Epithelial cell of prostate (primary cell): ENCODE data around the gene ERP27.

ENCODE experiments used
- DNase-seq: peaks from one replicate; pipeline ENCODE4 v3.0.0-alpha.2; 2011; ENCODE audit warnings: low read depth, low spot score
- H3K27ac ChIP-seq: fragments of 450-650 bp; 2 replicates; pipeline ENCODE4 v1.5.1; 2017; ENCODE audit warnings: mild to moderate bottlenecking

Gene ERP27

DNA sequence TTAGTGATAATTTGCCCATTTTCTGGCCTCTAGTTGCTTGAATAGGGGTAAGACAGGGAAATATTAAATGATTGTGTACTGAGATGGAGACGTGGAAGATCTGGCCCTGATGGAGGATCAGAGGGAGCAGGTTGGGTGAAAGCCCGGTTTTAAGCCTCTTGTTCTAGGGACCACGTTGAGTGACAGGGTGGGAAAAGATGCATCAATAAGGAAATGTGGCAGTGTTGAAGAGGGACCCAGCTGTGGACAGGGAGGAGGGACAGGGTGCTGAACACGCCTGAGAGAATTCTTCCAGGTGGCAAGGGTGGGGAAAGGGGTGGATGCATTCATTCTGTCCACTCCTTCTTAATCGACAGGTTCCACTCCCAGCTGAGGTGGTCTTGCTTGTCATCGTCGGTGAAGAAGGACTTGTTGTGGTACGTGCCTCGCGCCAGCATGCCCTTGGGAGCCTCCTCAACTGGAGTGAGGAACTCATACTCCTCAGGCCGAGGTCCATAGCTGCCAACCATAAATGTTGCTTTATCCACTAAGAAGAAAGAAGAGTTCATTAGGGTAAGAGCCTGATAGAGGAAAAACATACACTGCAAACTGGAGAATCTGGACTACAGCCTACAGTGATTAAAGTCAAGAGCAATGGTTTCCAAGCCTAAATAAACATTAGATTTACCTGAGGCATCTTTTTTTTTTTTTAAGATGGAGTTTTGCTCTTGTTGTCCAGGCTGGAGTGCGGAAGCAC, 4.0 kb upstream of the ERP27 start:
- no peak for DNase-seq
- no peak overlapping the region for H3K27ac ChIP-seq

DNA sequence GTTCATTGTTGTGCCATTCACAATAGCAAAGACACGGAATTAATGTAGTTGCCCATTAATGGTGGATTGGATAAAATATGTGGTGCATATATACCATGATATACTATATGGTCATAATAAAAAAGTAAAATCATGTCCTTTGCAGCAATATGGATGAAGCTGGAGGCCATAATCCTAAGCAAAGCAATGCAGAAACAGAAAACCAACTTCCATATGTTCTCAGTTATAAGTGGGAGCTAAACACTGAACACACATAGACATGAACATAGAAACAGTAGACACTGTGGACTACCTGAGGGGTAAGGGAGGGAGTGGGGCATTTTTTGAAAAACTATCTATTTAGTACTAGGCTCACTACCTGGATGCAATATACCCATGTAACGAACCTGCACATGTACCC, 3.0 kb upstream of the ERP27 start:
- DNase-seq, result no peak
- H3K27ac ChIP-seq, result no peak overlapping the region

DNA sequence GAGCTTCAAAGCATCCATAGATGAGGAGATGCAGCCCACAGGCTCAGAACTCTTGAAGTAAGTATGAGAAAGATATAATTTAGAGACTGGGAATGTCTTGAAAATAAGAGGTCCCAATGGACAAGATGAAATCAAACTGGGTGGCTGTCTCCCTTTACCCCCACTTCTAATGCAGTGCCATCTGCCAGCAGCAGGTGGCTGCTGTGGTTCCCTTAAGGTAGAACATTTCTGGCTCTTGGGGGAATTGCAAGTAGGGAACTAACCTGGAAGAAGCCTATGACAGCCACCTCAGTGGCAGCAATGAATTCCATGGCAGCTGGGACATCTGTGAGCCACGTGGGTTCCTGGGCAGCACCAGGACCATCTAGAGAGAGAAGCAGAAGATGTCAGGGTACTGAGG, 648 bp downstream of the ERP27 start:
- DNase-seq, result no peak
- no peak overlapping the region for H3K27ac ChIP-seq

DNA sequence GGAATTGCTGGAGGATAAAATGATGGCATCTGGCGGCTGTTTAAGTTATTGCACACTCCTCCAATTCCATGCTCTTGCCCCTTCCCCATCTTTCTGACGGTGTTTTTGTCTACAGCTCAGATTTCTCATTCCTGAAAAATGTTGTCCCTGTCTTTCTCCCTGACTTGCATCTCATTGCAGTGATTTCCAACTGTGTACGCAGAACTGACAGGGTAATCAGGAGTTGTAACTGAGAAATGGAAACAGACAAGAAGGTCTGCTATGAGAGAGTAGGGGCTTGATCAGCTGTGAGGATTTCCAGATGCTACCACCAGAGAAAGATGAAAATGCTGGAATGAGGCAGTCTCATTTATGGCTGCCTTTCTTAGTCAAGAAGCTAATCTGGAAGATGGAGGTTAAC, 1.3 kb downstream of the ERP27 start:
- no peak for DNase-seq
- H3K27ac ChIP-seq, result no peak overlapping the region

DNA sequence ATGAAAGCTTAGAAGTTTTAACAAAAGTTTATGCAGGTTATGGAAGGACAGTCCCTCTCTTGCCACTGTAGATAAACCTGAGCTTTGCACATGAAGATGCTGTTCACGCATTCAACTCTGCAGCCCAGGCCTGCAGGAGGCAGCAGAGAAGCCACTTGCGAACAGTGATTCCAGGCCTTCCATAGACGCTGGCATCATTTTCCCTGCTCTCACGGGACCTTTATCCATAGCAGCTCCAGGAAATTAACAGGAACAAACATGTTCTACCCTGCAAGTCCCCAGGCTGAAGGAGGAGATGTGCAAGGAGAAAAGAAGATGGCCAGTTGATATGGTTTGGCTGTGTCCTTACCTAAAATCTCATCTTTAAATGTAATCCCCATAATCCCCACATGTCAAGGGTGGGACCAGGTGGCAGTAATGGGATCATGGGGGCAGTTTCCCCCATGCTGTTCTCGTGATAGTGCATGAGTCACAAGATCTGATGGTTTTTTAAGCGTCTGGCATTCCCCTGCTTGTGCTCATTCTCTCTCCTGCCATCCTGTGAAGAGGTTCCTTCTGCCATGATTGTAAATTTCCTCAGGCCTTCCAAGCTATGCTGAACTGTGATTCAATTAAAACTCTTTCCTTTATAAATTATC, 2.0 kb downstream of the ERP27 start:
- no peak for DNase-seq
- no peak overlapping the region for H3K27ac ChIP-seq

DNA sequence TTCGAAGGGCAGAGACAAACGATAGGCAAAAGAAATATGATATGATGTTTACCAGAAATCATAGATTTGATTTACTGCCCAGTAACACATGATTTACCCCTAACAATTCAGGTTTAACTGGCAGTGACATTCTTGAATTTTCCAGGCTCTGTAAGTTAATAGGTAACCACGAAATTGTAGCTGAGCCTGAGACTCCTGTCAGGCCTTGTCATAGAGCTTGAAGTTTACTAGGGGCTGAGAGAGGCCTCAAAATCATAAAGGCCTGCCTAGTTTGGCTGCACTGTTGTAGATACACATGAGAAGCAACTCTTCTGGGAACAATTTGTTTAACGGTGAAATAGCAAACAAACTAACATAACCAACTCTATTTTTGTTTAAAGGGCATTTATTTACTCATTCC, 3.3 kb downstream of the ERP27 start:
- DNase-seq, result no peak
- H3K27ac ChIP-seq, result no peak overlapping the region

DNA sequence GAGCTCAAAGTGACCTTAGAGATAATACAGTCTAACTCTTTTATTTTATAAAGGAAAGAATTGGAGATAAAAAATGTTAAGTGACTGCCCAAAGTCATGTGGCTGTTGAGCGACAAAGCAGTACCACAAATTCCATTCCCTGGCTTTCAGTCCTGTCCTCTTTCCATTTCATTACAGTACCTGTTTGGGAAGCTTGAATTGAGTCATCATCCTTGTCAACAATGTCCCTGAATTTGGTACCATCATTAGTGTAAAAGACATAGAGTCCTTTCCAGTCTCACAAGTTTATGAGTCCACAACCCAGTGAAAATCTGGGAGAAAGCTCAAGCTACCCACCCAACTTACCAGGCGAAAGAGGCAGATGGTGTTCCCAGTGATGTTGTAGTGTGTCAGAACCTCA, 3.8 kb downstream of the ERP27 start:
- H3K27ac ChIP-seq, result no peak overlapping the region
- DNase-seq, result no peak

DNA sequence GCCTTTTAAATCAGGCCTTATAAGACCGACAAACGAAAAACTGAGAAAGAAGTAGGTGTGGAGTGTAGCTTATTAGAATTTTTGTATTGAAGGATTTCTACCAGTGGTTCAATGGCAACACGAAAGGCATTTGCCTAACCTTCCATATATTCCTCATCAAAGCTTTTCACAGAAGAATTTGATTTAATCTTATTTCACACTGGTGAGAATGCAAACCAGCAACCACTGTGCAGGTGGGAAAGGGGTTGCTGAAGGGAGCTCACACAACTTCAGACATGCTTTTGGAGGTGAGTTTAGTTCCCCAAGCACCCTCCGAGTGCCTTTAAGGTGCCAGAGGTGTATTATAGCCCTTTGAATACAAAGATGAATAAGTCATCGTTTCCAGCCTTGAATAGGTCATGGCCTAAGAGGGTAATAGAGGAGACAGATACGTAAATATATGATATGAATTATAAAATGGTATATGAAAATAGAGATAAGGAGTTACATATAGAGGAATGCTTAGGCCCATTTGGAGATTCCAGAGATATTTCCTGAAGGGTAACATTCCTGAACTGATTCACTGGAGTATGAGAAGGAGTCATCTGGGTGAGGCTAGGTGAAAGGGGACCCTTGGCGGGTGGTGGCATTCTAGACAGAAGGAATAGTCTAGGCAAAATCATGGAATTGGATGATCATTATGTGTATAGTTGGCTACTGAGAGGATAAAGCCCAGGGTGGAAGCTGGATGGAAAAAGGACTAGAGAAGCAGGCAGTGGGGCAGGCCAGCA, 6.4 kb downstream of the ERP27 start:
- no peak for DNase-seq
- no peak overlapping the region for H3K27ac ChIP-seq

DNA sequence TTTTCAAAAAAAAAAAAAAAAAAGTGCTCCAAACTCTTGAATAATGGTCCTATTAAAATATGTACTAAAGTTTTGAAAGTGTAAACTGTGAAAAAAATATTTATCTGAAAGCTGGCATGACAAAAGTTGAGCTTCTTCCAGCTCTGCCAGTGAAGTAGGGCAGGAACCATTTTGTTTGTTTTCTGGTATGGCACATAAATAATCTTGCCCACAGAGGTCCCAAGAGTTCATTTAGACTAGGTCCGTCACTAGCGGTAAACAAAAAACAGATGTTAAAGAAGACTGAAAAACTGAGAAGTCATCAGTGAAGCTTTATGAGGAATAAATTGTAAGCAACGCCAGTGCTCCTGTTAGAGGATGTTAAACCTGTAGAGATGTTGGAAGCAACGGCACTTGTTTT, 7.0 kb downstream of the ERP27 start:
- no peak for DNase-seq
- no peak overlapping the region for H3K27ac ChIP-seq

DNA sequence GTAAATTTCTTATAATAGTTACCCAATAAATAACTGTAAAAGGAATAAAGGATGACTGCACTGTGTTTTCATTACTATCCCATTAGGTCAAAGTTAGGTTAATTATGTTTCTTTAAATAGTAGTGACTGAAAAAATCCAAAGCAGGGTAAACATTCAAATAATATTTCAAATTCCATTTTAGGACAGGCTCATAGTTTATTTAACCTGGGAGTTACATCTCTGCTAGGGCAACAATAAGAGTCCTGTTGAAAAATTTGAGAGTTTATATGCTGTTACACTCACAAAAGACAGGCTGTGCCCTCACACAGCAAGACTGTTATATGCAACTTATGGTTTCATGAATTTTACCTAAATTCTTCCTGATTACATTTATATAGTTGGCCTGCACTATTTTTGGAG, 8.0 kb downstream of the ERP27 start:
- no peak for DNase-seq
- H3K27ac ChIP-seq, result no peak overlapping the region

DNA sequence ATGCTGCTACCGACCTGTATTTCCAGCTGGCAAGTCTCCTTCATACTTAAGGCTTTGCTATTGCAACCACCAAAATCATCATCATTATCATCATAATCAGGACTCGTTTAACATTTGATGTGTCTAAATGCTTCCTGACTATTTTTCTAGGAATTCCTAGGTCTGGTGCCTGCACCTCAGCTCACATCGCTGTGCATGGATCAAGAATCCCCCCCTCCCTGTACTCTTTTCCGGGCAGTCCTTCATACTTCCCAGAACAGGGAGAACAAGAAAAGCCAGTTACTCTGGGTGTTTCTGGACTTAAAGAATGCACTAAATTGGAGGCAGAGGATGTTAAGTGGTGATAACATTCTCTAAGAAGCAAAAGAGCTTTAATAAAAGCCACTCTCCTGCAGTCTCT, 9.4 kb downstream of the ERP27 start:
- peak overlapping the region; percentile 29 for H3K27ac ChIP-seq
- peak; percentile 26 for DNase-seq

DNA sequence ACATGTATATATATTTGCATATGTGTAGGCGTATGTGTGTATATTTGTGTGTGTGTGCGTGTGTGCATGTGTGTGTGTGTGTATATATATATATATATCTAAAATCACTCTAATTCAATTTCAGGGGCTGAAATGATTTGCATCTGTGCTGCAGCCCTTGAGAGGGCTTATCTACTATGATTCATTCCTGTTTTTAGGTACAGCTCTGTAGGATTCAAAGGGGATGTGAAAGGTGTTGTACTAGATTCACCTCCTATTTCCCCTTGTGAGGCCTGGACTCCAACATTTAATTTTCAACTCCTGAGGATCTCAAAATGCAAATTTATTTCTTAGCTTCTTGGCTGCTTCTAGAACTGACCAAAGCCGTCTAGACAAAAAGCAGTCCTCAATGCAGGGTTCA, 11.1 kb downstream of the ERP27 start:
- DNase-seq, result no peak
- H3K27ac ChIP-seq, result no peak overlapping the region

DNA sequence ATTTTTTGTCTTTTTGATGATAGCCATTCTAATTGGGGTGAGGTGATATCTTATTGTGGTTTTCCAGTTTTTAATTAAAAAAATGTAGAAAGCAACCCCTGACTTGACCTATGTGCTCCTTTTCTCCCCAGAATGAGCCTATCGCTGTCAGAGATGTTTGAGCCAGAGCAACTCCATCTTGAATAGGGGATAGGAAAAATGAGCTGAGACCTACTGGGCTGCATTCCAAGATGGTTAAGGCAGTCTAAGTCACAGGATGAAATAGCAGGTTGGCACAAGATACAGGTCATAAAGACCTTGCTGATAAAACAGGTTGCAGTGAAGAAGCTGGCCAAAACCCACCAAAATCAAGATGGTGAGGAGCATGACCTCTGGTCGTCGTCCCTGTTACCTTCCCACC, 13.8 kb downstream of the ERP27 start:
- DNase-seq, result no peak
- H3K27ac ChIP-seq, result no peak overlapping the region

DNA sequence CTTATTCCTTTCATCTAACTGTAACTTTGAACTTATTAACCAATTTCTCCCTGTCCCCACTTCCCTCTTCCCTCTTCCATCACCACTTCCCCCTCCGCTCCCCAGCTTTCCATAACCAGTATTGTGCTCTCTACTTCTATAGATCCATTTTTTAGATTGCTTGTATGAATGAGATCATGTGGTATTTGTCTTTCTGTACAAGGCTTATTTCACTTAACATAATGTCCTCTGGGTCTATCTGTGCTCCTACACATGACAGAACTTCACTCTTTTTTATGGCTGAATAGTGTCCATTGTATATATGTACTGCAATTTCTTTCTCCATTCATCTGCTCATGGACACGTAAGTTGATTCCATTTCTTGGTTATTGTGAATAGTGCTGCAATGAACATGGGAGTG, 14.4 kb downstream of the ERP27 start:
- DNase-seq, result no peak
- no peak overlapping the region for H3K27ac ChIP-seq

DNA sequence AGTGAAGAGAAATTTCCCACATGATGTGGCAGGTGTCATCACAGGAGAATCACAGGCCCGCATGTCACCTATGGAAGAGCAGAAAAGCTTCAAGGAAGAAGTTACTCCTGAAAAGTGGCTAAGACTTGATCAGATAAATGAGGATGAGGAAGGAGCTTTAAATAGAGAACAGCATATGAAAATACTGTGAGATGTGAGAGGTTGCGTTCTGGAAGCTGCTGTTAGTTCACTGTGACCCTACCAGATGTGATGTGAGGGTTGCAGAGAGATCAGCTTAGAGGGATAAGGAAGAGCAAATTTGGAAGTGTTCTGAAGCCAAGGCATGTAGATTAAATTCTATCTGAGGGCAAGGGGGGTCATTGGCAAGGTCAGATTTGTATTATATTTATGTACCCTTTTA, 17.1 kb downstream of the ERP27 start:
- no peak for DNase-seq
- no peak overlapping the region for H3K27ac ChIP-seq

DNA sequence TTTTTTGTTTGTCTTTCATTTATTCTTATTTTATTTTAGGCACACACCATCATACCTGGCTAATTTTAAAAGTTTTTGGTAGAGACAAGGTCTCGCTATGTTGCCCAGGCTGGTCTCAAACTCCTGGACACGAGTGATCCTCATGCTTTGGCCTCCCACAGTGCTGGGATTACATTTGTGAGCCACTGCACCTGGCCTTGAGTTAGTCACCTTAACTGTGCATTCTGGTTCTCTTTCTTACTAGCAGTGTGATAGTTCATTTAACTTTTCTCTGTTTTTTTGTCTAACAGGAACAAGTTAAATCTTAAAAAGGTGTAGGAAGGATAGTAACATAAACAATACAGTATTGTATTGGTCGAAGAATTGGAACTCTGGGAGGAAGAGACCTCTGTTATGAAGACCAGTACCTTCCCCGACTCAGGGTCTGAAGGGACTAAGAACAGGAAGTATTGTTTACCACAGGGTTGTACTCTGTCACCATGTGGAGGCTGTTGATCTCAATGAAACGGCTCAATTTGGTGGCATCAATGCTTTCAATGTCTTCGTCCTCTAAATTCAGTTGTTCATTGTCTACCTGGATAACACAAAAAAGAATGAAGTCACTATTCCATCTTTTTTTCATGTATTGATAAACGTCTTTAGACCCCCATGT, 17.7 kb downstream of the ERP27 start:
- H3K27ac ChIP-seq, result no peak overlapping the region
- DNase-seq, result no peak

DNA sequence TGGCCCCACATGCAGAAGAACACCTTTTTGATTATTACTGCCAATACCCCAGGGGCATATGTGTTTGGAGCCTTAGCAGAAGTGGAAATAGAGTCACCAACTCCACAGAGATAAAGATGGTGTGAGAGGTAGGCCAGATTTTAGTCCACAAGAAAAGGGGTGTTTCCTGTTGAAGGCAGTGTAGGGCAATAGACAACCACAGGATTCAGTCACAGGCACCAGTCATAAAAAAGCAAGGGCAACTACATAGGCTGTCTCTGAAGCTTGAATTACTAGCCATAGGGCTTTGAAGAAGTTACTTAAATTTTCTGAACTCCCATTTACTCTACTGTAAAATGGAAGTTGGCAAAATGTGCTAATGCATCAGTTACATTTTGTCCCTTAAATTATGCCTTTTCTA, 18.9 kb downstream of the ERP27 start:
- DNase-seq, result no peak

DNA sequence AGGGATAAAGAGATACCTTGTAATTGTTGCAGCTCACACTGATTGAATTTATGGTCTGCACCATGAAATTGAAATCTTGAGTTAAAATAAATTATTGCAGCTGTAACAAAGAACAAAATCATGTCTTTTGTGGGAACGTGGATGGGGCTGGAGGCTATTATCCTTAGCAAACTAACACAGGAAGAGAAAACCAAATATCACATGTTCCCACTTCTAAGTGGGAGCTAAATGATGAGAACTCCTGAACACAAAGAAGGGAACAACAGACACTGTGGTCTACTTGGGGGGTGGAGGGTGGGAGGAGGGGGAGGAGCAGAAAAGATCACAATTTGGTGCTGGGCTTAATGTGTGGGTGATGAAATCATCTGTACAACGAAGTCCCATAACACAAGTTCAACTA, 22.6 kb downstream of the ERP27 start:
- no peak for DNase-seq
- no peak overlapping the region for H3K27ac ChIP-seq

More for the DNA sequence above, 18.9 kb downstream of the ERP27 start:
- no peak overlapping the region for H3K27ac ChIP-seq

DNA sequence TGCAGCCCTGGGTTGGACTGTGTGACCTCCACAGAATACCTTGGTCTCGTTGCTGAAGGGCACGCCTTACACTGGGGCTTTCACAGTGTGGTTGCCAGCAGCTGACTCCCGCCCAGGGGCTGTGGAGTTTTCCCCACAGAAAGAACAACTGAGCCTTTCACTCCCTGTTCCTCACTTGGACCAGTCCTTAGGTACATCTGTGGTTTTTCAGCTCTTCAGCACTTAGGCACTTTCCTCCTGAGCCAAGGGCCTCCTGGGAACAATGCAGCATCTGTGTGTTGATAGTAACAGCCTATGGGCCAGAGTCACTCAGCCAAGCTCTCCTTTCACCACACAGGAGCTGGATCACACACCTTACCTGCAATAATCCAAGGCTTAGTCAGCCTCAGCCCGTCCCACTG, 25.0 kb downstream of the ERP27 start:
- H3K27ac ChIP-seq, result peak overlapping the region; percentile 31

DNA sequence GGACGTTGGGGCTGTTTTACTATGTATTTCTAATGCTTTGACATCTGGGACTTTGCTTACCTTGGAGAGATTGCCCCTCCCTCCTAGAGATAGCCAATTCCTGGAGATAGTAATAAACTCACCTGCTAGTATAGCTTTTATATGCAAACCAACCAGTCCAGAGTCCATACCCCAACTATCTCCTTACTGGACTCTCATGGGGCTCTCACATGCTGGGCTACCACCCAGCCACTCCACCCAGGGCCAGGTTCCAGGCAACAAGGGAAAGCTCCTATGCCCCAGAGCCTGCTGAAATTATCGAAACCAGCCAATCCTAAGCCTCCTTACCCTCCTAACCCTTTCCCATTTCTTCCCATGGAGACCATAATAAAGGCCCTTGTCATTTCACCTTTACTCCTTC, 27.2 kb downstream of the ERP27 start:
- H3K27ac ChIP-seq, result peak overlapping the region; percentile 68

More for the DNA sequence above, 25.0 kb downstream of the ERP27 start:
- peak; percentile 64 for DNase-seq

More for the DNA sequence above, 27.2 kb downstream of the ERP27 start:
- DNase-seq, result no peak
